ENCODE results near the gene KRTAP4-7.
"Not testable (repeated sequence)": the region's sequence is repeated elsewhere in the genome, so short reads cannot be mapped to it uniquely, and the experiment has no call there.

Gene KRTAP4-7

DNA sequence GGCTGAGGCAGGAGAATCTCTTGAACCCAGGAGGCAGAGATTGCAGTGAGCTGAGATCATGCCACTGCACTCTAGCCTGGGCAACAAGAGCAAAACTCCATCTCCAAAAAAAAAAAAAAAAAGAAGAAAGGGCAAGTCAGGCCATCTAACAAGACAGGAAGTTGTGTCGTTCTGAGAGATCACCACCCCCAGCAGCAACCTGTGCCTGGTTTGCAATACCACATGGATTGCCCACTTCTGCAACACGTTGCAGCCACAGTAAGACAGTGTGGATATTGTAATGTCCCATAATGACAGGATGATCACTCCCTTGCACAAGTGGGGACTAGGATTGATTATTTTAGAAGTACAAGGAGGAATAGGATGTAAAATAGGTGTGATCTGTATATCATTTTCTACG lies 14.9 kb upstream of the KRTAP4-7 start:
- no peak for DNase-seq (ENCODE audit: low read depth)
- no peak overlapping the region for H3K4me3 ChIP-seq (ENCODE audit: control insufficient read depth, low read depth, low read length)
- no peak for TF ChIP-seq CTCF (IDR thresholded peaks at IDR 0.05; ENCODE audit: control insufficient read depth, insufficient read depth, low read depth, low read length, missing control alignments)

- no peak overlapping the region for H3K4me3 ChIP-seq (ENCODE audit: control insufficient read depth, low read depth, low read length)
- no peak for DNase-seq (ENCODE audit: low read depth)
- TF ChIP-seq CTCF (IDR thresholded peaks at IDR 0.05; ENCODE audit: control insufficient read depth, insufficient read depth, low read depth, low read length, missing control alignments), result no peak
Observed at GRCh38 chr17:41071606-41072360, 12.2 kb upstream of the KRTAP4-7 start.

DNA sequence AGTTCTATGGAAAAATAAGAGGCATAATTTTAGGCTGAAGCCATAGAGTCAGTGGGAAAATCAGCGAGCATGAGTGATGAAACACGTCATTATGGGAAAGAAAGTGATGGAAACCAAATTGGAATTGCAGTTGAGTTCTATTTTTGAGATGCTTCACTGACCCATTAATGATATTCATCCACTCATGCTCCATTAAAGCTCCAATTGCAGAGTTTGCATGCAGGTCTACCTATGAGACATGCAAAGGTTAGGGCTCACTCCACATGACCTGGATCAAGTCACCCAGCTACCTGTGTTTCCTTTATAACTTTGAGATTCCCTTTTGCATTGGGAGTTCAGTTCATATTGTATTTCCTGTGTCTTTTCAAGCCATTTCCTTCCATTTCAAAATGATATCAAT lies 10.3 kb upstream of the KRTAP4-7 start:
- no peak for DNase-seq (ENCODE audit: low read depth)
- TF ChIP-seq CTCF (IDR thresholded peaks at IDR 0.05; ENCODE audit: control insufficient read depth, insufficient read depth, low read depth, low read length, missing control alignments), result no peak
- no peak overlapping the region for H3K4me3 ChIP-seq (ENCODE audit: control insufficient read depth, low read depth, low read length)

DNA sequence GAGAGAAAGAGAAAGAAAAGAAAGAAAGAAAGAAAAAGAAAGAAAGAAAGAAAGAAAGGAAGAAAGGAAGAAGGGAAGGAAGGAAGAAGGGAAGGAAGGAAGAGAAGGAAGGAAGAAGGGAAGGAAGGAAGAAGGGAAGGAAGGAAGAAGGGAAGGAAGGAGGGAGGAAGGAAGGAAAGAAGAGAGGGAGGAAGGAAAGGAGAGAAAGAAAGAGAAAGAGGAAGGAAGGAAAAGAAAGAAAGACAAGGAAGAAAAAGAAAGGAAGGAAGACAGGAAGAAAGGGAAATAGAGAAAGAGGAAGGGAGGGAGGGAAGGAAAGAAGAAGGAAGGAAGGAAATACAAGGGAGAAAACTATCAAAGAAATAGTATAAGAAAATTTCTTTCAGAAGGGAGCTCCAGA lies 7.2 kb upstream of the KRTAP4-7 start:
- no peak for DNase-seq (ENCODE audit: low read depth)

GRCh38 chr17:41082626-41083025 lies 1.3 kb upstream of the KRTAP4-7 start:
- no peak for TF ChIP-seq CTCF (IDR thresholded peaks at IDR 0.05; ENCODE audit: control insufficient read depth, insufficient read depth, low read depth, low read length, missing control alignments)
- DNase-seq (ENCODE audit: low read depth), result no peak
- no peak overlapping the region for H3K4me3 ChIP-seq (ENCODE audit: control insufficient read depth, low read depth, low read length)

More for the DNA sequence above, 7.2 kb upstream of the KRTAP4-7 start:
- TF ChIP-seq CTCF (IDR thresholded peaks at IDR 0.05; ENCODE audit: control insufficient read depth, insufficient read depth, low read depth, low read length, missing control alignments), result no peak
- H3K4me3 ChIP-seq (ENCODE audit: control insufficient read depth, low read depth, low read length), result no peak overlapping the region

DNA sequence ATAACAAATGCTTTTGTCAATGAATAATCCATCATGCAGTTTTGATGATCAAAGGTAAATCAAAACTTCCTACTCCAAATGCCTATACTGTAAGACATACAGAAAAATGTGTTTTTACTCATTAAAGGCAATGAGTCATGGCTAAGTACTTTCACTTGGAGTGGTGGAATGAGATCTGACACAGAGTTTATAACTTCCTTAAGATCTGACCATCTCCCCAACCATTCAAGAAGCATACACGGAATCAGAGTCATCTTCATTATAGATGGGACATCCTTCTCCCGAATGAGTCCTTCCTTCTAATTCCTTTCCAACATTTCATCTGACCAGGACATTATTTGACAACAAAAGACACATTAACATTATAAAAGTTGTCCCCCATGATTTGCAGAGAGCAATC lies 523 bp upstream of the KRTAP4-7 start:
- DNase-seq (ENCODE audit: low read depth); H3K4me3 ChIP-seq (ENCODE audit: control insufficient read depth, low read depth, low read length): not testable (repeated sequence)

- H3K4me3 ChIP-seq (ENCODE audit: control insufficient read depth, low read depth, low read length); DNase-seq (ENCODE audit: low read depth): not testable (repeated sequence)
Observed at GRCh38 chr17:41088760-41089352, 4.9 kb downstream of the KRTAP4-7 start.
